Caco-2 (cell line): Measurements from ENCODE around the gene ATP9A. TPM values are rescaled to one million over a fixed set of nuclear protein-coding genes. Genes with fewer than 3 reads are reported as not detected.

Source experiments
- BruUV-seq: library from RNA; stranded (reverse); fragments of 400-500 nt; replicated peaks from 2 replicates; lab custom pipeline; 2021; lab: Mats Ljungman, UMichigan
- CTCF ChIA-PET: fragments of 300-600 bp; sonication (Branson Sonifier 250); formaldehyde crosslinking; loops from one replicate; lab custom pipeline; 2022; ENCODE audit warnings: antibody characterized with exemption; lab: Charles Lee
- POLR2A ChIA-PET: fragments of 300-600 bp; sonication (Branson Sonifier 250); formaldehyde crosslinking; loops from one replicate; lab custom pipeline; 2022; ENCODE audit warnings: antibody characterized with exemption; lab: Charles Lee
- DNase-seq, 2 experiments: peaks; one replicate each; pipeline versions ENCODE4 v3.0.0 to v3.0.0-alpha.2; 2020 to 2022
- H3K27me3 ChIP-seq: replicated peaks from 2 replicates; pipeline ENCODE4 v1.6.0; 2011; ENCODE audit warnings: low read length; ENCODE audit not compliant: control insufficient read depth, insufficient read depth
- H3K36me3 ChIP-seq: 2 replicates; pipeline ENCODE4 v1.5.1; 2011; ENCODE audit warnings: low read length; ENCODE audit not compliant: control insufficient read depth, insufficient read depth
- H3K4me1 ChIP-seq: fragments of 250-450 bp; sonication (Bioruptor Pico); 2 replicates; pipeline ENCODE4 v1.5.1; 2020; ENCODE audit warnings: mild to moderate bottlenecking
- H3K4me3 ChIP-seq: 2 replicates; pipeline ENCODE4 v1.5.1; 2011; ENCODE audit warnings: low read depth, mild to moderate bottlenecking, control low read depth, low read length
- H3K9me3 ChIP-seq: fragments of 250-450 bp; sonication (Bioruptor Pico); 2 replicates; pipeline ENCODE4 v1.5.1; 2020; ENCODE audit warnings: mild to moderate bottlenecking, moderate library complexity
- H3K27ac Mint-ChIP-seq: one replicate; pipeline ENCODE4 v1.8.0; 2022; ENCODE audit warnings: mixed read lengths; ENCODE audit not compliant: unreplicated experiment
- H3K27me3 Mint-ChIP-seq: one replicate; pipeline ENCODE4 v1.8.0; 2022; ENCODE audit warnings: mixed read lengths; ENCODE audit not compliant: insufficient read depth, unreplicated experiment
- H3K36me3 Mint-ChIP-seq: one replicate; pipeline ENCODE4 v1.8.0; 2022; ENCODE audit warnings: mild to moderate bottlenecking, mixed read lengths; ENCODE audit not compliant: insufficient read depth, unreplicated experiment
- H3K4me1 Mint-ChIP-seq: one replicate; pipeline ENCODE4 v1.8.0; 2022; ENCODE audit warnings: low read depth, mixed read lengths; ENCODE audit not compliant: unreplicated experiment
- H3K4me3 Mint-ChIP-seq: one replicate; pipeline ENCODE4 v1.8.0; 2022; ENCODE audit warnings: mild to moderate bottlenecking, moderate library complexity, mixed read lengths; ENCODE audit not compliant: unreplicated experiment
- H3K9me3 Mint-ChIP-seq: one replicate; pipeline ENCODE4 v1.8.0; 2022; ENCODE audit warnings: mixed read lengths; ENCODE audit not compliant: unreplicated experiment
- CTCF ChIP-seq, 2 experiments: fragments of 200-600 bp in 1 of 2; IDR thresholded peaks; 1 replicate in 1 of 2; 2 replicates in 1 of 2; pipeline versions ENCODE4 v1.5.1 to v1.8.0; 2011 to 2022; ENCODE audit warnings: antibody characterized with exemption in 1 of 2, control low read depth in 1 of 2, inconsistent platforms in 1 of 2, low read depth in 1 of 2, low read length in 1 of 2, mild to moderate bottlenecking in 1 of 2, moderate library complexity in 1 of 2; ENCODE audit not compliant: insufficient read depth in 1 of 2, severe bottlenecking in 1 of 2, unreplicated experiment in 1 of 2
- intact Hi-C: fragments of 100-400 bp; cut with micrococcal nuclease; formaldehyde crosslinking; loops from one replicate; pipeline ENCODE4 v1.10.0; 2022; ENCODE audit not compliant: unreplicated experiment
- total RNA-seq: library from RNA; stranded (reverse); gene quantifications from 2 replicates; pipeline ENCODE4 v1.2.3, GENCODE V29; 2022

ATP9A gene
- total RNA-seq, 1 experiment from 2014 or later, result 102 TPM

- ChIA-PET CTCF (interaction anchor here (0.9 to 2.3 kb wide), 2 partner anchors 253 to 635 kb away, joined by 5 to 20 read pairs; no protein-coding TSS in a partner anchor), POLR2A (interaction anchor here (0.6 kb wide), 1 partner anchor 342 kb away, joined by 4 read pairs; no protein-coding TSS in a partner anchor)
- no TSS peak for BruUV-seq
- intact Hi-C loops, result loop anchor here (5.0 kb wide), 1 partner anchor 459 kb away; no protein-coding TSS in a partner anchor
- DNase-seq, result no peak
- no peak for TF ChIP-seq CTCF (IDR thresholded peaks at IDR 0.05; ENCODE audit: insufficient read depth in 1 of 2, low read depth in 1 of 2, low read length in 1 of 2, severe bottlenecking in 1 of 2, unreplicated experiment in 1 of 2)
- Mint-ChIP-seq H3K27me3 (no peaks in the 10 kb centered on the region), H3K36me3 (peaks cover 73% of the 10 kb centered on the region), H3K27ac (no peak overlapping the region), H3K4me1 (no peaks in the 10 kb centered on the region), H3K9me3 (no peaks in the 10 kb centered on the region), H3K4me3 (no peak overlapping the region)
- Histone ChIP-seq H3K36me3 (peaks cover 12% of the 10 kb centered on the region), H3K4me1 (no peaks in the 10 kb centered on the region), H3K9me3 (no peaks in the 10 kb centered on the region), H3K4me3 (no peak overlapping the region), H3K27me3 (no peaks in the 10 kb centered on the region)
Measured at GRCh38 chr20:51623255-51623654, 144.9 kb downstream of the ATP9A start.

GRCh38 chr20:51622004-51622874 is 146.0 kb downstream of the ATP9A start:
- no peak overlapping the region for H3K4me3 Mint-ChIP-seq
- no peak for DNase-seq
- TF ChIP-seq CTCF (IDR thresholded peaks at IDR 0.05; ENCODE audit: insufficient read depth in 1 of 2, low read depth in 1 of 2, low read length in 1 of 2, severe bottlenecking in 1 of 2, unreplicated experiment in 1 of 2), result no peak
- no peaks in the 10 kb centered on the region for H3K27me3 ChIP-seq
- H3K4me3 ChIP-seq, result no peak overlapping the region
- no peaks in the 10 kb centered on the region for H3K9me3 ChIP-seq
- intact Hi-C loops, result loop anchor here (5.0 kb wide), 1 partner anchor 460 kb away; no protein-coding TSS in a partner anchor
- ChIA-PET POLR2A (no interaction called here), CTCF (interaction anchor here (0.9 kb wide), 2 partner anchors 210 to 438 kb away, joined by 3 read pairs; no protein-coding TSS in a partner anchor)
- no peaks in the 10 kb centered on the region for H3K27me3 Mint-ChIP-seq
- no peaks in the 10 kb centered on the region for H3K4me1 Mint-ChIP-seq
- no peaks in the 10 kb centered on the region for H3K9me3 Mint-ChIP-seq
- H3K27ac Mint-ChIP-seq, result no peak overlapping the region
- no TSS peak for BruUV-seq
- H3K36me3 Mint-ChIP-seq, result peaks cover 81% of the 10 kb centered on the region
- H3K4me1 ChIP-seq, result no peaks in the 10 kb centered on the region
- H3K36me3 ChIP-seq, result peaks cover 14% of the 10 kb centered on the region

GRCh38 chr20:51620432-51620831 is 147.8 kb downstream of the ATP9A start:
- DNase-seq, result no peak
- no peaks in the 10 kb centered on the region for H3K27me3 Mint-ChIP-seq
- Histone ChIP-seq H3K4me1 (no peaks in the 10 kb centered on the region), H3K9me3 (no peaks in the 10 kb centered on the region), H3K36me3 (peaks cover 14% of the 10 kb centered on the region), H3K27me3 (no peaks in the 10 kb centered on the region), H3K4me3 (no peak overlapping the region)
- H3K36me3 Mint-ChIP-seq, result peaks cover 67% of the 10 kb centered on the region
- no peaks in the 10 kb centered on the region for H3K9me3 Mint-ChIP-seq
- no peak for TF ChIP-seq CTCF (IDR thresholded peaks at IDR 0.05; ENCODE audit: insufficient read depth in 1 of 2, low read depth in 1 of 2, low read length in 1 of 2, severe bottlenecking in 1 of 2, unreplicated experiment in 1 of 2)
- H3K27ac Mint-ChIP-seq, result no peak overlapping the region
- no peaks in the 10 kb centered on the region for H3K4me1 Mint-ChIP-seq
- intact Hi-C loops, result loop anchor here (5.0 kb wide), 1 partner anchor 462 kb away; no protein-coding TSS in a partner anchor
- BruUV-seq, result no TSS peak
- H3K4me3 Mint-ChIP-seq, result no peak overlapping the region
- CTCF ChIA-PET, result interaction anchor here (0.6 kb wide), 2 partner anchors 75 to 633 kb away, joined by 3 to 4 read pairs; no protein-coding TSS in a partner anchor
- POLR2A ChIA-PET, result interaction anchor here (0.6 kb wide), 1 partner anchor 888 kb away, joined by 3 read pairs; no protein-coding TSS in a partner anchor
